Lower leg skin (tissue), 3 donors: ENCODE measurements around the gene BLMH.

ENCODE experiments used
- CTCF ChIP-seq, 3 donors: fragments of 450-650 bp; IDR thresholded peaks; one replicate each; pipeline ENCODE4 v1.5.1; 2016; ENCODE audit warnings: antibody characterized with exemption in 3 of 3, mild to moderate bottlenecking in 3 of 3, moderate library complexity in 2 of 3
- POLR2A ChIP-seq, 2 donors: fragments of 450-650 bp; IDR thresholded peaks; one replicate each; pipeline ENCODE4 v1.6.1; 2016 to 2017; ENCODE audit warnings: antibody characterized with exemption in 2 of 2, mild to moderate bottlenecking in 1 of 2, moderate library complexity in 1 of 2

- TF ChIP-seq CTCF (IDR thresholded peaks at IDR 0.05) (no peak), POLR2A (IDR thresholded peaks at IDR 0.05) (no peak)
Measured at GRCh38 chr17:30212750-30213149, 79.0 kb downstream of the BLMH start.
